HG03469 (cell line): ENCODE results near the gene EEFSEC.
"Not testable (repeated sequence)": the region's sequence is repeated elsewhere in the genome, so short reads cannot be mapped to it uniquely, and the experiment has no call there.

Source experiments
- ATAC-seq: cut with Tn5 transposase; IDR thresholded peaks from one replicate; pipeline ENCODE4 v1.9.1; 2021; ENCODE audit warnings: mild to moderate bottlenecking, moderate library complexity, moderate number of reproducible peaks; ENCODE audit not compliant: unreplicated experiment

Gene EEFSEC

DNA sequence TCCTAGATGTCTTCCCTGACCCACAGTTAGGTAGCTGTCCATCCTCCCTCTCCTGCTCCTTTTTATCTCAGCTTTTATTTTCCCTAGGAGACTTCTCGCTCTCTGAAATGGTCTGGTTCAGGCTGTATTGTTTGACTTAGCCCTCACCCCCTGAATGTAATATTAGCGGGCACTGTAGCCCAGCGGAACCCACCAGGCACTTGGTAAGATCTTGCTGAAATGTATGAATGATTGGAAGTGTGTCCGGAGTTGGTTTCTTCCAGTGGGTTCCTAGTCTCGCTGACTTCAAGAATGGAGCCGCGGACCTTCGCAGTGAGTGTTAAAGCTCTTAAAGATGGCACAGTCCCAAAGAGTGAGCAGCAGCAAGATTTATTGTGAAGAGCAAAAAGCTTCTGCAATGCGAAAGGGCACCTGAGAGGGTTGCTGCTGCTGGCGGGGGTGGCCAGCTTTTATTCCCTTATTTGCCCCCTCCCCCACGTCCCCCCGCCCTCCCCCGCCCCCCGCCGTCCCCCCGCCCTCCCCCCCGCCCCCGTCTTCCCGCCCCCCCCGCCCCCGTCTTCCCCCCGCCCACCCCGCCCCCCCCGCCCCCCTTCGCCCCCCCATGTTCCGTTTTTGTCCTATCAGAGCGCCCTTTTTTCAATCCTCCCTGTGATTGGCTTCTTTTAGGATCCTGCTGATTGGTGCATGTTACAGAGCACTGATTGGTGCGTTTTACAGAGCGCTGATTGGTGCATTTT, 694 bp upstream of the EEFSEC start:
- no peak for ATAC-seq

DNA sequence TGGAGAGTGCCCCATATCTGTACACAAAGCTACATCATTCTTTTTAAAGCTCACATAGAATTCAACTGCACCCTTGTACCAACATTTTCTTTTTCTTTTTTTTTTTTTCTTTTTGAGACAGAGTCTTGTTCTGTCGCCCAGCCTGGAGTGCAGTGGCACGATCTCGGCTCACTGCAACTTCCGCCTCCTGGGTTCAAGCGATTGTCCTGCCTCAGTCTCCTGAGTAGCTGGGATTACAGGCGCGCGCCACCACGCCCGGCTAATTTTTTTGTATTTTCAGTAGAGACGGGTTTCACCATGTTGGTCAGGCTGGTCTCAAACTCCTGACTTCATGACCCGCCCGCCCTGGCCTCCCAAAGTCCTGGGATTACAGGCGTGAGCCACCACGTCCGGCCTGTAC, 1.1 kb downstream of the EEFSEC start:
- ATAC-seq, result not testable (repeated sequence)

DNA sequence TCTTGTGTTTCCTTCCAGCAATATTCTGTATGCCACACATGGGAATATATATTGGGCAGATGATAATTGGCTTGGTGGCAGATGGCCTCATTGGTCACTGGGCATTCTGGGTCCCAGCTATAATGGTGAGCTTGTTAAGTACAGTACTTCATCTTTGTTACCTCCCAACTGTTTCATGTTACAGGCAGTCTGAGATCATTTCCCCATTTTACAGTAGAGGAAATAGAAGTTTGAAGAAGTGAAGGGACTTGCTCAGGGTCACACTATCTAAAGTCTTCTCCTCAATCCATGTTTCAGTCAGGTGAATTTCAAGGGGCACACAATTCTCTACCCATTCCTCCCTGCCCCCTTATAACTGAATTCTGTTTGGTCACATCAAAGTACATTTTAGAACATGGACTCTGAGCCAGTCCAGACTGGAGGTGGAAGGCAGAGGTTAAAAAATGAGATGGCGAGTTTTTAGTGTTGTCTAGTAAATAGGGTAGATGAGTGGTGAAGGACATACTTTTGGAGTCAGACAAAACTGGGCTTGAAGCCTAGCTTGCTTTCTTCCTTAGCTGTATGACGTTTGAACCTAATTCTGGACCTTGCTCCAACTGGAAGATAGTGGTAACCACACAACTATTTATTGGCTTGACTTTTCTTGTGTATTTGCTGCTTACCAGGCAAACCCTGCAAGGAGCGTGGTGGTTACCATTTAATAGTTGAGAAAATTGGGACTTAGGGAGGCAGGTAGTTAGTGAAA, 2.5 kb downstream of the EEFSEC start:
- ATAC-seq, result no peak

DNA sequence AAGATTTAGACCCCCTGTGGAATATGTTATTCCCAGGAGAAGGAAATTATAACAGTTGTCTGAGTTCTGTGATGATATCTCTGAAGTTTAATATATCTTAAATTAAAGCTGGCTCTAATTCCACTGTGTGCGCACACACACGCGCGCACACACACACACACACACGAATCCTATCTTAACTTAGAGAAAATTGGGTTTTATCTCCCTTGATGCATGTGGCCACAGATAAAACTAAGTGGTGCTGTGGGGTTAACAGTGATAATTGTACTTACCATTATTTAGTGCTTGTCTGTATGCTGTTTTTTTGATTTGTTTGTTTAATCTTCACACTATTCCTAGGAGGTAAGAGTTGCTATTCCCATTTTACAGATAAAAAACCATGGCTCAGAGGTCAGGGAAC, 7.4 kb downstream of the EEFSEC start:
- ATAC-seq, result no peak

DNA sequence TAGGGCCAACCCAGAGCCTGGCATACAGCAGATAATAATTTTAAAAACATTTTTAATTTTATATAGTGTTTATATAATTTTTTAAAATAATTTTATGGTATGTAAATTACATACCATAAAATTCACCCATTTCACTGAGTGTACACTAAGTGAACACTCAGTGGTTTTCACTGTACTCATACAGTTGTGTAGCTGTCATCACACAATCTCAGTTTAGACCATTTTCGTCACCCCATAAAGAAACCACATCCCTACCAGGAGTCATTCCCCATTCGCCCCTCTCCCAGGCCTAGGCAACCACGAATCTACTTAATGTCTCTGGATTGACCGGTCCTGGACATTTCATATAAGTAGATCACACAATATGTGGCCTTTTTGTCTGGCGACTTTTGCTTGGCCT, 10.2 kb downstream of the EEFSEC start:
- ATAC-seq, result no peak

DNA sequence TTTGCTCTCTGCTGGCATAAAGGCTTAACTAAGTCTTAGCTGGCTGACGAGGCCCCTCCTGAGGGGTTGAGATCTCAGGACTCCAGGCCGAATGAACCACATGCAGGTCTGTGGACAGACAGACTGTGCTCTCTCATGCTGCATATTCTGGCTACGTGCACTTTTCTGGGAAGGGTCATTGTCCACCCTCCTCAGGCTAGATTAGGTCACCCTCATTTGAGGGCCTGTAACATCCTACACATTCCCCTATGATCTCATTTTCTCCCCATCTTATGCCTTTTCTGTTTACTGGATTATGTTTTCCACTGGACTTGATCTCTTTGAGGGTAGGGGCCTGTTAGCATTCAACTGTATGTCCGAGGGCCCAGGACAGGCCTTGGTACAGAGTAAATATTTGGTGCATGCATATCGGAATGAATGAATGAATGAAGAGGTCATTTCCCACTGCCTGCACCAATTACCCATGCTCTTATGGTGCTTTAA, 13.7 kb downstream of the EEFSEC start:
- no peak for ATAC-seq

DNA sequence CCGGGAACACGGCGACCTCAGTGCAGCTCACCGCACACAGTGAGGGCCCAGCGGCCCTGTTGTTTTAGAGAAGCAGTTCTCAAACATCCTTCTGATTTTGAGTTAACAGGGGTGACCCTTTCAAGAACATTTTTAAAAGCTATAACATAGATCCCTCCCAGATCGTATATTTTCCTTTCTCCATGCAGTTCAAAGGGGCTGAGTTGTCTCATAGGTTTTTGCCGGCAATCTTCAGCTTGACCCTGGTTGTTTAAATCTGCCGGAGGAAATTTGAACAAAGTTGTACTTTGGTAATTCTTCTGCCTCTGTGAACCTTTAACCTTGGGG, 14.3 kb downstream of the EEFSEC start:
- no peak for ATAC-seq

DNA sequence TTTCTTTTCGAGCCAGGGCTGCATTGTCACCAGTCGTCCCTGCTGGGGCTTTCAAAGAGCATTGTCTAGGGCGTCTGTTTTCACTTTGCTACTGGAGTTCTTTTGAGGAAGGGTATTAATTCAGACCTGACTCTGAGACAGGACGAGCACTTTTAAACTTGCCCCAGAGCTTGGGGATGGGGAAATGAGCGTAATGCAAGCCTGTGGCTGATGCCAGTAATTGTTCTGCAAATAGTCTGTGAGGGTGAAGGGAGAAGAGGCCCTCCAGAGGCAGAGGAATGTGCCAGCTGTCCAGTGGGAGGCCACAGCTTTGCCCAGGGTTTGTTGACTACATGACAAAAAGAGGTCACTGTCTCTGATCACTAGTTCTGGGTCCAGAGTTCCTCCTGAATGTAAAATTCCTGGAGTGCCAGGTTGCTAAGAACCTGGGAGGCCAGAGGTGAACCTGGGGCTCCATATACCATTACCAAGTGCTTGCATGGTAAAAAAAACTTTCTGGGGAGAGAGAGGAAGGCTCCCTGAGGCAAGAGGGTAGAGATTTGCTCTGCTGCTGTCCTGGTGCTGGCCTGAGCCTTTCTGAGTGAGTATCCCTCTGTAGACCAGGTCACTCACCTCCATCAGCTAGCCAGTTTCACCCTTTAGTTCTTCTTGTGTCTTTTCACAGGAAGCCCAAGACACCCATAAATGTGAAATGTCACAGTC, 14.8 kb downstream of the EEFSEC start:
- ATAC-seq, result no peak

DNA sequence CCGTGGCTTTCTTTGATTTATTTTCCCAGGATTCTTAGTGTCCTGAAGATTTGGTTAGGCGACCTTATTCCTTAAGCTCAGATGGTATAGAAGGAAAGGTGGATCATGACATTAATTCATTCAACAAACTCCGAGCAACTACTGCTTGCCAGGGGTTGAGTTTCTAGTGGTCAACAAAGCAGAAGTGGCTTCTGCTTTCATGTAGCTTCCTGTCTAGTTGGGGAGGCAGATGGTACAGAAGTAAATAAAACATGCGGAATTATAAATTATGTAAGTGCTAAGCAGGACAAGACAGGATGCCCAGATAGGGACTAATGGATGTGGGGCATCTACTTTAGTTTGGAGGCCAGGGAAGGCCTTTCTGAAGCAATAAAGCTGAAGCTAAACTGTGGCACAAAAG, 15.6 kb downstream of the EEFSEC start:
- no peak for ATAC-seq

DNA sequence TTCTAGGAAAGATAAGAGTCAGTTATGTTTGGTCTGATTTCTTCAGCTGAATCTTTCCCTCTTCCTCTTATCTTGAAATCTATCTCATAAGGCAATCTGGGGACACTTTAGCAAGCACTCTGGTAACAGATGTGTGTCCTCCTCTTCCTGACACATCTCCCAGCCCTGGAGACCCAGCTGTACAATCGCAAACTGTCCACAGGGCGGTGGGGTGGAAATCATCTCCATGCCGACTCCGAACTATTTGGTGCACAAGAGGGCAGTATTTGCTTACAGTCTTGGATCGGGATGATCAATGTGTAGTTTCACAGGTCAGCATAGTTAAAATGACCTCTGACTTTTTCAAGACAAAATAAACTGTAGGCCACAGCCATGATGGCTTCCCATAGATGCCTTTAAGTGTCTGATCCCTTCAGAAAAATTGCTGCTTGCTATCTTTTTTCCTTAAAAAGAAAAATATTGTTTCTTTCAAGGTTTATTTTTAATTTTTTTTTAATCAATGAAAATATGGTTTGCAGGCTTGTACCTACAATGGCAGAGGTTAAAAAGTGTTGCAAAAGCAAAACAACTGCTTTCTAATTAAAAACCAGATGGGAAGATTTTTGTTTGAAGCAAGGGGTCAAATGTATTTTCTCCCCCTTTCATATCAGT, 17.7 kb downstream of the EEFSEC start:
- no peak for ATAC-seq

DNA sequence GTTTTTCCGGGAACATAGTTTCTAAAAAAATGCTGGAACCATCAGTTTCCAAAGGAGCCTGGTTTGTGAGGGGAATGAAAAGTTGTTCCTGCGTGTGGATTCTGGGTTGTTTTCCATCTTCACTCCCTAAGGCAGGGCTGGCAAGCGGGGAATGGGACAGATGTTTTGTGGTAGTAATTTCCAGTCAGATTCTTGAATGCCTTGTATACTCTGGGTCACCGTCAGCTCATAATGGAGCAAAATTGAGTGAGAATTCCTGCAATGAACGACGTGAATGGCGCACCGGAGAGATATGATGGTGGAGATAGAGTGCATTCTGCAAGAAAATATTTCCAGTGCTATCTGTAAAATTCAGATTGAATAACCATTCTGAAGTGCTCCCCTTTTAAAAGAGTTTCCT, 19.9 kb downstream of the EEFSEC start:
- no peak for ATAC-seq

DNA sequence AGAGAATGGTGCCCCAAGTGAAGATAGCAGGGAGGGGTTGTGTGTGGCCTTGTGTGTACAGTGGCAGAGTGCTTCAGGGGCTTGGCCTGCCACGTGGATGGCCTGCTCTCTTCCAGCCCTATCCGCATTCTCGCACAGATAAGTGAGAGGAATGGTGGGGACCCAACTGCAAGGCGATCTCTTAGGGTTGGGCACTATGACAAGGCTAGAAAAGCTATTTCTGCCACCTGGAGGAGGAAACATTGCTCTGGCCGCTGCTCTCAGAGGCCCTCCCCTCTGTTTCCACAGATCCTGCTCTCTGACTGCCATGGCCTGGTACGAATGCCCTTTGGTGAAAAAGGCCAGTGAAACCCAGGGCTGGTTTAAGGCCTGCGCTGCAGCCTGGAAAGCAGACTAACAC, 20.6 kb downstream of the EEFSEC start:
- ATAC-seq, result no peak

DNA sequence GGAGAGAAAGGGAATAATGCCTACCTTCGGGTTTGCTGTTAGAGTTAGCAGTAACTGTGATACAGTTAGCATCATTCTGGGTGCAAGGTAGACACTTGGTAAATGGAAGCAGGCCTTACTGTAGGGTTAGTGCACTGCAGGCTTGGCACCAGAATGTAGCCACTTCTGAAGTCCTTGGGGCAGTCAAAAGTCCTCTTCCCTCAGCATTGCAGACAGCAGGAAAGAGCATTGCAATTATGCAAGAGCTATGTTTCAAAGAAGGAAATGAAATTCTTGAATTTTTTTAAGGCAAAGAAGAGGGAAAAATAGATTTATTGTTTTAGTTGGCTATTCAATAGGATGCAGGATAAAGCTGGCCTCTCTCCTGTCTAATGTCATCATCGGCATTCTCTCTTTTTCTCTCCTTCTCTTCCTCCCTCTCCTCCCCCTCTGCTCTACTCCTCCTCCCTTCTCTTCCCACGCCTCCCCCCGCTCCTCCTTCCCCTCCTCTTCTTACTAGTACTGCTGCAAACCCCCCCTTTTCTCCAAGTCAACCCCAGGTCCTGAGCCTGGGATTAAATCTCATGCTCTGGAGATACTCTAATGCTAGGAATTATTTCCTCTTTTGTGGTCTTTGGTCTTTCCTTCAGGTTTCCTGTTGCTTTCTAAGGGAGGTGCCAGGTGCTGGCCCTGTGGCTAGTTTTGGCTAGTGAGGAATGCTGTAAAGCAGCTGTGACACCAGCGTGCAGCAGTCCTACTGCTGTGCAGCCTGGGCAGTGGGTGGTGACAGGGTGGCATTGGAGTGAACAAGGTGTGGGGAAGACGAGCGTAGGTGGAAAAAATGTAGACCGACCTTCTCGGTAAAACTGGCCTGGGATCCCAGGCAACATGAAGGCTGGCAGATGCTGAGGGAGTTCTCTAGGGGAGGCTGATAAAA, 21.7 kb downstream of the EEFSEC start:
- ATAC-seq, result no peak

DNA sequence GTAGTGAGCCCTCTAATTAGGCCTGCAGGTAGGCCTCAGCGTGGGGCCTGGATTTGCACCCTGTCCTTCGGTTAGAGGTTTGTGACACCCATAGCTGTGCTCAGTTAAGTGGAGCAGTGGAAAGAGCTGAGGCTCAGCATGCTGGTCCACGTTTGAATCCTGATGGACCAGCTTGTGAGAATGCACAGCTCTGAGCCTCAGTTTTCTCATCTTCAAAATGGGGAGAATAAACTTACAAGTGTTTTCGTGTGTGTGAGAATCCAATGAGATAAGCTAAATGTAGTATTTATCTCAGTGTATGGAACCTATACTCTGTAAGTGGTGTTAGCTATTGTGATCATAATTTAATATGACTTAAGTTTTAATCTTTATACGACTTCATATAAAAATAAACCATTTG, 22.5 kb downstream of the EEFSEC start:
- ATAC-seq, result no peak

DNA sequence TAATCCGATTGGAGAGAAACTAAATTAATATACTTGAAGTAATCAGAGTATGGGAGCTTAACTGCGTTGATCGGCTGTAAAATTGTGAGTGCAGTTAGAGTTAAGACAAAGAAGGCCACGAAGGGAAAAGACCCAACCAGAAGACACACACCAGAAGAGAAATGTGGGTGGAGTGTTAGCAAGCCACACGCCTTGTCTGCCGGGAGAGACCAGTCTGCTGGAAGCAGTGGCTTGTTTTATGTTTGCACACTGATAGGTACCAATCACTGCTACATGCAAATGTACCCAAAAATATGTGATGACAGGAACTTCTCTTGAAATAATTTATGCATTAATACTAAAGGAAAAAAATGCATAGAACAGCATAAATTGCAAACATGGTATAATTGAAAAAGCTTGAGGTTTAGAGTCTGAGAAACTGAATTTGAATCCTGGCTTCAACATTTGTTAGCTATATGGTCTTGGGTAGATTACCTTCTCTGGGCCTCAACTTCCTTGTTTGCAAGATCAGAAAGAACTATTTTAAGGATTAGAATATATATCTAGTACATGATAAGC, 23.1 kb downstream of the EEFSEC start:
- ATAC-seq, result no peak

DNA sequence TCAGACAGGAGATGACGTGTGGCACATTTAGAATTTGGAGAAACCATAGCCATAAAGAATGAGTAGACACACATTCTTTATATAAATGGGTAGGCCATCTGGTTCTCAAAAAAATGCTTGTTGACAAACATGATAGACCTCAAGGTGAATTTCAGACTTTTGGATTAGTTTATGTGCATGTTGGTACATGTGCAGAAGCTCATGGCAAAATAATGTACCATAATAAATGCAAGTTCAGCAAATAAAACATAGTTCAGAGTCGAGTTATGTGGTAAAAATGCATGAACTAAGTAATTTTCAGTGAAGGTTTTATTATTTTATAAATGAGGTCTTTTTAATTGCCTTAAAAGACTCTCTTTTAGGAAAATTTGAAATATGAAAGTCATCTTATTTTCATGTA, 24.6 kb downstream of the EEFSEC start:
- ATAC-seq, result no peak

DNA sequence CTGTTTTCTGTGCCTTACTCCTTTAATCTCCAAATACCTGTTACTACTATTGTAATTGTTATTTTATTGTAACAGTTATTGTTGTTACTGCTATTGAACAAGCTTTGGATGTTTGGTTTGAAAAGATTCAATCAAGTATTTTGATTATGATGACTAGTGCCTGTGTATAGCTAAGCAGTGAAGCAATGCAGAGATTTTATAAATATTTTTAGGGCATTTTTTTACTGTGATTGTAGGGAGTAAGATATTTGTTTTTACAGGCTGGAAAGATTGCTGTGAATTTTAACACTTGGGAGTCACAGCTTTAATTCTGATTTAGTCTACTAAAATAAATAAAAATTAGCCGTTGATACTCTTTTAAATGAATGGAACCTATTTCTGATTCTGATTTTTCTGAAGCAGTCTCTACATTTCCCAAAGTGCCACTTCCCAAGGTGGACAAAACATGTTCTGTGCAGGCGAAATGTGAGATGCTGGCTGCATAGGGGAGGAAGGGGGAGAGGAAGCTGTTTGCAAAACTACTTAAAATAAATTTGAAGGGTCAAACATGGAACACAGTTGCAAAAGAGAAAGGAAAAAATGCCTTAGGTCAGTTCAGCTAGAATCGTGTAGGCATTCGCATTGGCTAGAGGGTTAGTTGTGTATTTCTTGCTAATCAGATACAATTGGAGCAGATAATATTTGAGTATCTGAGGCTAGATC, 25.7 kb downstream of the EEFSEC start:
- no peak for ATAC-seq

DNA sequence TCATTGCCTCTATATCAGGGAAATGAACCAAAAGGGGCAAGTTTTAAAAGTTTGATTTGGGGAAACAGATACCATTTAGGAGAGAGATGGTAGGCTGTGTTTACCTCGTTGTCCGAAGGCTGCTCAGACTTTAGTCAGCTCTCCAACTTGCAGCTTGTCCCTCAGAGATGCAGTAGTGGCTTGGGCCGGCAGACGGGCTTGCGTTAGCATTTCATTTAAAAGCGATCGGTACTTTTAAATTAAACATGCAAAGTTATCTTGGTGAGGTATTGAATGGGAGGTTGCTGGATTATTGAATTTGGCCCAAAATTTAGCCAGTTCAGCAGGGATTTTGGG, 26.2 kb downstream of the EEFSEC start:
- ATAC-seq, result no peak

DNA sequence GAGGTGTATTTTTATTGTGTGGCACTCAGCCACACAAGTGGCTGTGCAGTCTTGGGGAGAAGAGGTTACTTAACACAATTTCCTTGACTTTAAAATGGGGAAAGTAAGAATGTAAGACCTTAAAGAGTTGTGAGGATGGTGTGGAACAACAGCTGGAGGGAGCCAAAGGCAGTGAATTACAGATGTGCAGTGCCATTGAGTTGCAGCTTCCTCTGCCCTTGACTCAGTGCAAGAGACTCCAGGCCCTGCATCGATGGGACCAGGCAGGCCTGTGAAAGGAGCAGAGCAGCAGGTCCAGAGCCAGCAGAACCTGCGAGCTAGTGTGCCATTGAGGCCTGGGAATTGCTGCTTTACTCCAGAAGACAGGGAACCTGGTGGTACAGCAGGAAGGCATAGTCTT, 27.2 kb downstream of the EEFSEC start:
- no peak for ATAC-seq

DNA sequence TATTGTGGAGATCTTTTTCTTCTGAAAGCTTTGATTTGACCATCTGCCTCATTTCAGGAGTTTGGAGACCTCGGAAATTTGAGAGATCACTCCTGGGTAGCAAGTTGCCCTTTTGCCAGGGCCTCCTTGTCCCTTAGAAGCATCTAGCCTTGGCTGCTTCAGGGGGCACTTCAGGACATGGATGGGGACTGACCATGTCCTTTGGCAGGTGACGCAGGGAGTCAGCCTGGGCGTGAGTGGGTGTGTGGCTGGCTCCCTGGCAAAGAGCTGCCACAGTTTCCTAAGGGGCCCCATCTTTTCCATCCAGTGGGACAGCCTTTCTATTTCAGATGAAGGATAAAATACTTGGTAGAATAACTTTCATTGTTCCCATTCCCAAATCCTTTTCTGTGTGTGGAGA, 27.6 kb downstream of the EEFSEC start:
- no peak for ATAC-seq
